Dendritic cell treated with granulocyte-macrophage colony-stimulating factor and Interleukin-4, amounts not matched to agents 40 ng/mL and 50 ng/mL, for 4 days (primary cell): Measurements from ENCODE around the gene IL32.
"Not testable (repeated sequence)": the region's sequence is repeated elsewhere in the genome, so short reads cannot be mapped to it uniquely, and the experiment has no call there.

Experiments used
- H3K27ac Mint-ChIP-seq: one replicate; pipeline ENCODE4 v1.8.0; 2022; ENCODE audit warnings: mild to moderate bottlenecking, mixed read lengths
- H3K27me3 Mint-ChIP-seq: one replicate; pipeline ENCODE4 v1.8.0; 2022; ENCODE audit warnings: mild to moderate bottlenecking, mixed read lengths
- H3K36me3 Mint-ChIP-seq: one replicate; pipeline ENCODE4 v1.8.0; 2022; ENCODE audit warnings: low read depth, mixed read lengths
- H3K4me1 Mint-ChIP-seq: one replicate; pipeline ENCODE4 v1.8.0; 2022; ENCODE audit warnings: low read depth, mixed read lengths
- H3K4me3 Mint-ChIP-seq: one replicate; pipeline ENCODE4 v1.8.0; 2022; ENCODE audit warnings: mild to moderate bottlenecking, moderate library complexity, mixed read lengths
- H3K9me3 Mint-ChIP-seq: one replicate; pipeline ENCODE4 v1.8.0; 2022; ENCODE audit warnings: mixed read lengths
- intact Hi-C: fragments of 100-400 bp; cut with micrococcal nuclease; formaldehyde crosslinking; loops from one replicate; pipeline ENCODE4 v1.15.0; 2022

The IL32 gene

GRCh38 chr16:3052571-3053329, 12.7 kb upstream of the IL32 start:
- Mint-ChIP-seq H3K4me1 (peaks cover 91% of the 10 kb centered on the region), H3K27ac (peak overlapping the region; percentile 36), H3K4me3 (peak overlapping the region; percentile 4), H3K27me3 (peaks cover 14% of the 10 kb centered on the region), H3K36me3 (peaks cover 80% of the 10 kb centered on the region)
- H3K9me3 Mint-ChIP-seq, intact Hi-C loops: not testable (repeated sequence)

GRCh38 chr16:3053330-3053710, 12.1 kb upstream of the IL32 start:
- intact Hi-C loops, H3K4me3 Mint-ChIP-seq, H3K27ac Mint-ChIP-seq, H3K9me3 Mint-ChIP-seq: not testable (repeated sequence)
- Mint-ChIP-seq H3K27me3 (peaks cover 14% of the 10 kb centered on the region), H3K36me3 (peaks cover 78% of the 10 kb centered on the region), H3K4me1 (peaks cover 87% of the 10 kb centered on the region)

- no peak overlapping the region for H3K27ac Mint-ChIP-seq
- intact Hi-C loops = no loop called here
Observed at GRCh38 chr16:3054965-3055733, 10.3 kb upstream of the IL32 start.

GRCh38 chr16:3055734-3056115, 9.7 kb upstream of the IL32 start:
- H3K4me3 Mint-ChIP-seq, H3K27me3 Mint-ChIP-seq, intact Hi-C loops, H3K9me3 Mint-ChIP-seq, H3K27ac Mint-ChIP-seq: not testable (repeated sequence)
- peaks cover 54% of the 10 kb centered on the region for H3K36me3 Mint-ChIP-seq
- H3K4me1 Mint-ChIP-seq = peaks cover 86% of the 10 kb centered on the region

More at GRCh38 chr16:3054965-3055733, 10.3 kb upstream of the IL32 start:
- Mint-ChIP-seq H3K27me3 (peaks cover 9% of the 10 kb centered on the region), H3K4me1 (peaks cover 86% of the 10 kb centered on the region), H3K36me3 (peaks cover 60% of the 10 kb centered on the region), H3K4me3 (no peak overlapping the region), H3K9me3 (no peaks in the 10 kb centered on the region)

- intact Hi-C loops = no loop called here
Observed at GRCh38 chr16:3056336-3057180, 8.9 kb upstream of the IL32 start.

GRCh38 chr16:3057181-3058138, 8.0 kb upstream of the IL32 start:
- intact Hi-C loops = no loop called here
- H3K27ac Mint-ChIP-seq = no peak overlapping the region

More at GRCh38 chr16:3056336-3057180, 8.9 kb upstream of the IL32 start:
- peaks cover 46% of the 10 kb centered on the region for H3K36me3 Mint-ChIP-seq
- H3K9me3 Mint-ChIP-seq = no peaks in the 10 kb centered on the region
- peaks cover 5% of the 10 kb centered on the region for H3K27me3 Mint-ChIP-seq
- no peak overlapping the region for H3K4me3 Mint-ChIP-seq
- no peak overlapping the region for H3K27ac Mint-ChIP-seq
- peaks cover 79% of the 10 kb centered on the region for H3K4me1 Mint-ChIP-seq

GRCh38 chr16:3058139-3059030, 7.1 kb upstream of the IL32 start:
- peak overlapping the region; percentile 81 for H3K4me3 Mint-ChIP-seq
- peaks cover 37% of the 10 kb centered on the region for H3K36me3 Mint-ChIP-seq
- H3K4me1 Mint-ChIP-seq = peaks cover 71% of the 10 kb centered on the region
- peaks cover 2% of the 10 kb centered on the region for H3K27me3 Mint-ChIP-seq
- intact Hi-C loops = loop anchor here (1.0 kb wide), 3 partner anchors 36 to 108 kb away; no protein-coding TSS in a partner anchor
- H3K27ac Mint-ChIP-seq = peak overlapping the region; percentile 95
- H3K9me3 Mint-ChIP-seq = no peaks in the 10 kb centered on the region

More at GRCh38 chr16:3057181-3058138, 8.0 kb upstream of the IL32 start:
- Mint-ChIP-seq H3K4me1 (peaks cover 77% of the 10 kb centered on the region), H3K36me3 (peaks cover 39% of the 10 kb centered on the region), H3K27me3 (peaks cover 2% of the 10 kb centered on the region), H3K4me3 (no peak overlapping the region), H3K9me3 (no peaks in the 10 kb centered on the region)

- Mint-ChIP-seq H3K4me3 (peak overlapping the region; percentile 81), H3K9me3 (no peaks in the 10 kb centered on the region), H3K27me3 (peaks cover 2% of the 10 kb centered on the region), H3K27ac (peak overlapping the region; percentile 95), H3K4me1 (peaks cover 63% of the 10 kb centered on the region), H3K36me3 (peaks cover 29% of the 10 kb centered on the region)
- intact Hi-C loops = loop anchor here (1.0 kb wide), 3 partner anchors 35 to 107 kb away; no protein-coding TSS in a partner anchor
Observed at GRCh38 chr16:3059041-3059722, 6.3 kb upstream of the IL32 start.

GRCh38 chr16:3059723-3060242, 5.7 kb upstream of the IL32 start:
- intact Hi-C loops = loop anchor here (1.0 kb wide), 3 partner anchors 35 to 107 kb away; no protein-coding TSS in a partner anchor
- Mint-ChIP-seq H3K9me3 (no peaks in the 10 kb centered on the region), H3K4me1 (peaks cover 59% of the 10 kb centered on the region), H3K4me3 (peak overlapping the region; percentile 63), H3K36me3 (peaks cover 23% of the 10 kb centered on the region), H3K27ac (peak overlapping the region; percentile 95), H3K27me3 (peaks cover 3% of the 10 kb centered on the region)

GRCh38 chr16:3060339-3061127, 4.9 kb upstream of the IL32 start:
- intact Hi-C loops = no loop called here
- H3K4me3 Mint-ChIP-seq = no peak overlapping the region
- H3K4me1 Mint-ChIP-seq = peaks cover 59% of the 10 kb centered on the region
- peaks cover 3% of the 10 kb centered on the region for H3K27me3 Mint-ChIP-seq
- peak overlapping the region; percentile 95 for H3K27ac Mint-ChIP-seq
- peaks cover 18% of the 10 kb centered on the region for H3K36me3 Mint-ChIP-seq
- no peaks in the 10 kb centered on the region for H3K9me3 Mint-ChIP-seq

- H3K4me3 Mint-ChIP-seq = no peak overlapping the region
- H3K4me1 Mint-ChIP-seq = peaks cover 50% of the 10 kb centered on the region
- intact Hi-C loops = no loop called here
- H3K36me3 Mint-ChIP-seq = peaks cover 2% of the 10 kb centered on the region
- H3K9me3 Mint-ChIP-seq = no peaks in the 10 kb centered on the region
- peaks cover 3% of the 10 kb centered on the region for H3K27me3 Mint-ChIP-seq
- H3K27ac Mint-ChIP-seq = no peak overlapping the region
Observed at GRCh38 chr16:3062553-3062952, 2.9 kb upstream of the IL32 start.
